Fibroblast of peridontal ligament (primary cell): ENCODE measurements around the gene MAD1L1.
"Not testable (repeated sequence)": the region's sequence is repeated elsewhere in the genome, so short reads cannot be mapped to it uniquely, and the experiment has no call there.

Experiments used
- DNase-seq: peaks from one replicate; pipeline ENCODE4 v3.0.0-alpha.2; 2010; ENCODE audit errors: extremely low read depth

Gene MAD1L1

GRCh38 chr7:2003931-2004812 is 228.6 kb downstream of the MAD1L1 start:
- no peak for DNase-seq

- no peak for DNase-seq
These were observed 229.3 kb downstream of the MAD1L1 start for GRCh38 chr7:2003451-2003930.

- DNase-seq: no peak
These were observed 229.9 kb downstream of the MAD1L1 start for GRCh38 chr7:2002561-2003450.

- no peak for DNase-seq
These were observed 230.9 kb downstream of the MAD1L1 start for GRCh38 chr7:2001601-2002442.

- no peak for DNase-seq
These were observed 231.9 kb downstream of the MAD1L1 start for GRCh38 chr7:2000746-2001321.

- no peak for DNase-seq
These were observed 232.5 kb downstream of the MAD1L1 start for GRCh38 chr7:2000153-2000687.

- no peak for DNase-seq
These were observed 233.3 kb downstream of the MAD1L1 start for GRCh38 chr7:1999278-1999984.

GRCh38 chr7:1998146-1998545 is 234.6 kb downstream of the MAD1L1 start:
- DNase-seq: no peak

- no peak for DNase-seq
These were observed 235.1 kb downstream of the MAD1L1 start for GRCh38 chr7:1997537-1998076.

GRCh38 chr7:1996816-1997215 is 235.9 kb downstream of the MAD1L1 start:
- no peak for DNase-seq

GRCh38 chr7:1995911-1996420 is 236.8 kb downstream of the MAD1L1 start:
- not testable (repeated sequence) for DNase-seq

GRCh38 chr7:1995426-1995825 is 237.3 kb downstream of the MAD1L1 start:
- DNase-seq: no peak

- no peak for DNase-seq
These were observed 237.8 kb downstream of the MAD1L1 start for GRCh38 chr7:1994931-1995330.

GRCh38 chr7:1993776-1994740 is 238.7 kb downstream of the MAD1L1 start:
- no peak for DNase-seq

- no peak for DNase-seq
These were observed 239.6 kb downstream of the MAD1L1 start for GRCh38 chr7:1993031-1993695.

- DNase-seq: no peak
These were observed 240.2 kb downstream of the MAD1L1 start for GRCh38 chr7:1992554-1992953.

- DNase-seq: no peak
These were observed 242.6 kb downstream of the MAD1L1 start for GRCh38 chr7:1990001-1990670.
